ENCODE results near the gene TBCA.

DNA sequence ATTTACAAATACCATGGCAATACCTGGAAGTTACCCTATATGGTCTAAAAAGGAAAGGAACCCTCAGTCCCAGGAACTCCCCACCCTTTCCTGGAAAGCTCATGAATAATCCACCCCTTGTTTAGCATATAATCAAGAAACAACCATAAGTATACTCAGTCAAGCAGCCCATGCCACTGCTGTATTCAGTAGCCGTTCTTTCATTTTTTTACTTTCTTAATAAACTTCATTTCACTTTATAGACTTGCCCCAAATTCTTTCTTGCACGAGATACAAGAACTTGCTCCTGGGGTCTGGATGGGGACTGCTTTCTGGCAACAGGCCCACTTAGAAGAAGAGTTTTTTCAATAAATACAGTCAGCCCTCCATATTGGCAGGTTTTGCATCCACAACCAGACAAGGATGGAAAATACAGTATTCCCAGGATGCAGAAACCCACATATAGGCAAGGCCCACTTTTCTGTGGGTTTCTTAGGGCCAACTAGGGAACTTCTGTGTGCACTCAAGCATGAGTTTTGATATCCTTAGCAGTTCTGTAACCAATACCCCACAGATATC, 2.8 kb upstream of the TBCA start:
- TF ChIP-seq POLR2AphosphoS5 (IDR thresholded peaks at IDR 0.05; ENCODE audit: insufficient read depth, low read depth, low read length): no peak
- no peak for TF ChIP-seq JUN (IDR thresholded peaks at IDR 0.05; ENCODE audit: borderline replicate concordance, insufficient read depth, insufficient read length, low read depth)
- TF ChIP-seq, protein P1, sequence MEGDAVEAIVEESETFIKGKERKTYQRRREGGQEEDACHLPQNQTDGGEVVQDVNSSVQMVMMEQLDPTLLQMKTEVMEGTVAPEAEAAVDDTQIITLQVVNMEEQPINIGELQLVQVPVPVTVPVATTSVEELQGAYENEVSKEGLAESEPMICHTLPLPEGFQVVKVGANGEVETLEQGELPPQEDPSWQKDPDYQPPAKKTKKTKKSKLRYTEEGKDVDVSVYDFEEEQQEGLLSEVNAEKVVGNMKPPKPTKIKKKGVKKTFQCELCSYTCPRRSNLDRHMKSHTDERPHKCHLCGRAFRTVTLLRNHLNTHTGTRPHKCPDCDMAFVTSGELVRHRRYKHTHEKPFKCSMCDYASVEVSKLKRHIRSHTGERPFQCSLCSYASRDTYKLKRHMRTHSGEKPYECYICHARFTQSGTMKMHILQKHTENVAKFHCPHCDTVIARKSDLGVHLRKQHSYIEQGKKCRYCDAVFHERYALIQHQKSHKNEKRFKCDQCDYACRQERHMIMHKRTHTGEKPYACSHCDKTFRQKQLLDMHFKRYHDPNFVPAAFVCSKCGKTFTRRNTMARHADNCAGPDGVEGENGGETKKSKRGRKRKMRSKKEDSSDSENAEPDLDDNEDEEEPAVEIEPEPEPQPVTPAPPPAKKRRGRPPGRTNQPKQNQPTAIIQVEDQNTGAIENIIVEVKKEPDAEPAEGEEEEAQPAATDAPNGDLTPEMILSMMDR (IDR thresholded peaks at IDR 0.05; ENCODE audit: extremely low read depth in 1 of 2, insufficient read depth in 1 of 2, low read depth in 1 of 2, low read length in 2 of 2): no peak
- TF ChIP-seq POLR2A (IDR thresholded peaks at IDR 0.05; ENCODE audit: low read depth, low read length): no peak
- no peak for TF ChIP-seq EZH2 (IDR thresholded peaks at IDR 0.05; ENCODE audit: borderline replicate concordance, low read depth, low read length, severe bottlenecking)
- TF ChIP-seq, protein P2, sequence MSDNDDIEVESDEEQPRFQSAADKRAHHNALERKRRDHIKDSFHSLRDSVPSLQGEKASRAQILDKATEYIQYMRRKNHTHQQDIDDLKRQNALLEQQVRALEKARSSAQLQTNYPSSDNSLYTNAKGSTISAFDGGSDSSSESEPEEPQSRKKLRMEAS (IDR thresholded peaks at IDR 0.05; ENCODE audit: insufficient read depth, insufficient read length): no peak
- TF ChIP-seq FOS (IDR thresholded peaks at IDR 0.05; ENCODE audit: borderline replicate concordance, insufficient read depth, low read length): no peak

All from endothelial cell of umbilical vein (primary cell).